ENCODE measurements around the gene DOCK9.

DOCK9 gene

DNA sequence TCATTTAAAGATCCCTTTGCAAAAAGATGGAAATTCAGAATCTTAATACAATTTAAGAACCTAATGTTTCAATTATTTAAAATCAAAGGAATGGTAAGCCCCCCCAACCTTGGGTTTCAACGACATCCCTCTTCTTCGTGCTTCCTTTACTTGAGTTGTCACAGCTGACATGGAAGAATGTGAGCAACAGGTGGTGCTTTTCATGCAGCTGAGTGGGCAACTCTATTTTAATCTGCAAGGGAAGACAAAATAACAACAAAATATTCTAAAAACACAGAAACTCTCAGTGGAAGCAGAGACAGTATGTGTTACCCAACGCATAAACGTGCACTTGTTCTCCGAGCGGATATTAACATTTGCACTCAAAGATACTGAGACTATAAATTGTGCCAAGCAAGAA is 92.3 kb downstream of the DOCK9 start:
- no peak overlapping the region for H3K4me3 ChIP-seq (ENCODE audit: control insufficient read depth, low read depth, low read length)
- DNase-seq (ENCODE audit: low read depth): no peak
- TF ChIP-seq, protein P1, sequence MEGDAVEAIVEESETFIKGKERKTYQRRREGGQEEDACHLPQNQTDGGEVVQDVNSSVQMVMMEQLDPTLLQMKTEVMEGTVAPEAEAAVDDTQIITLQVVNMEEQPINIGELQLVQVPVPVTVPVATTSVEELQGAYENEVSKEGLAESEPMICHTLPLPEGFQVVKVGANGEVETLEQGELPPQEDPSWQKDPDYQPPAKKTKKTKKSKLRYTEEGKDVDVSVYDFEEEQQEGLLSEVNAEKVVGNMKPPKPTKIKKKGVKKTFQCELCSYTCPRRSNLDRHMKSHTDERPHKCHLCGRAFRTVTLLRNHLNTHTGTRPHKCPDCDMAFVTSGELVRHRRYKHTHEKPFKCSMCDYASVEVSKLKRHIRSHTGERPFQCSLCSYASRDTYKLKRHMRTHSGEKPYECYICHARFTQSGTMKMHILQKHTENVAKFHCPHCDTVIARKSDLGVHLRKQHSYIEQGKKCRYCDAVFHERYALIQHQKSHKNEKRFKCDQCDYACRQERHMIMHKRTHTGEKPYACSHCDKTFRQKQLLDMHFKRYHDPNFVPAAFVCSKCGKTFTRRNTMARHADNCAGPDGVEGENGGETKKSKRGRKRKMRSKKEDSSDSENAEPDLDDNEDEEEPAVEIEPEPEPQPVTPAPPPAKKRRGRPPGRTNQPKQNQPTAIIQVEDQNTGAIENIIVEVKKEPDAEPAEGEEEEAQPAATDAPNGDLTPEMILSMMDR (conservative IDR thresholded peaks at IDR 0.05; ENCODE audit: control insufficient read depth, insufficient read depth, low read depth, low read length): no peak

DNA sequence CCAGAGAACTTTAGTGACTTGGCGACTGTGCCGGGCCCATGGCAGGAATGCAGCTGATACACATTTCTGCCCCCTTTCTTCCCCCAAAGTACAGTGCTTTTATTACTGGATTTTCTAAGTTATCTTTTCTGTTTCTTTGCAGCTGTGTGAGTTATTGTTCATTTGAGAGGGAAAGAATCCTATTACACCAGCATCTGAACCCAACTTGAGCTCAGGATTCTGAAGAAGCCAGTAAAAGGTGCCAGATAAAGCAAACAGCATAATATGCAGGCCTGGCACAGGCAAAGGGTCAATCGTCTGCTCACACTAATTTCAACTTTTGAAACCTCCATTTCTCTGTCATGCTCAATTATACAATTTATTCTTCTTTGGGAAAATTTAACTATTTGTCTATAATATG is 93.9 kb downstream of the DOCK9 start:
- no peak for DNase-seq (ENCODE audit: low read depth)
- no peak overlapping the region for H3K4me3 ChIP-seq (ENCODE audit: control insufficient read depth, low read depth, low read length)
- TF ChIP-seq, protein P1 (conservative IDR thresholded peaks at IDR 0.05; ENCODE audit: control insufficient read depth, insufficient read depth, low read depth, low read length): no peak

DNA sequence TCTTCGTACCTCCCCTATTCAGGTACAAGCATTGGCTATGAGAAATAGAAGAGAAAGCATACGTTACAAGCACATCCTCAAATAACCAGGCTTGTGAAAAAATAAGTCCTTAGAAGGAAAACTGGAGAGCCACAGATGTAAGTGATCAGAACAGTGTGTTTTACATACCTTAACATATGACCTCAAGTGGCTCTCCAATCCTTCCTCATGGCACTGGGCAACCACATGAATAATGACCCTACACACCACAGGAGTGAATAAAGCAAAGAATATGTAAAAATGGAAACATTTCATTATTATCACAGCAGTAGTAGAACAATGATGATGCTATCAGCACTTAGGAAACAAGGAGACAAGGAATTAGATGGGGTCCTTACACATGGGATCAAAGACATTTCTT is 96.5 kb downstream of the DOCK9 start:
- H3K4me3 ChIP-seq (ENCODE audit: control insufficient read depth, low read depth, low read length): no peak overlapping the region
- TF ChIP-seq, protein P1 (conservative IDR thresholded peaks at IDR 0.05; ENCODE audit: control insufficient read depth, insufficient read depth, low read depth, low read length): no peak
- DNase-seq (ENCODE audit: low read depth): no peak

DNA sequence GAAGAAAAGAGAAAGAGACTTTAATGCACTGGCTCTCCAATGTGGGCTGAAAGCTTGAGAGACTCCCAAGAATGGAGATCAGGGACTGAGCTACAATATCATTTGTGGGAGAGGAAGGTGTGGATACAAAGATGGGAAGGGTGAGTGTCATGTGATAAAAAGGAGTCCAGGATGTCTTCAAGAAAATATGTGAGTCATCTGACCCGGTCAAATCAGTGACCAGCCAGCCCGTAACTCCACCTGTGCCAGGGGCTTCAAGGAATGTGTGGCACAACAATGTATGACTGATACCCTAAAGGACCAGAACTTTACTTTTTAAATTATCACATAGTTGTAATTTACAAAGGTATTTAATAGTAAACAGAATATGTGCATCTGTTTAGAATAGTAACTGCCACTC is 97.2 kb downstream of the DOCK9 start:
- no peak for DNase-seq (ENCODE audit: low read depth)
- TF ChIP-seq, protein P1 (conservative IDR thresholded peaks at IDR 0.05; ENCODE audit: control insufficient read depth, insufficient read depth, low read depth, low read length): no peak

DNA sequence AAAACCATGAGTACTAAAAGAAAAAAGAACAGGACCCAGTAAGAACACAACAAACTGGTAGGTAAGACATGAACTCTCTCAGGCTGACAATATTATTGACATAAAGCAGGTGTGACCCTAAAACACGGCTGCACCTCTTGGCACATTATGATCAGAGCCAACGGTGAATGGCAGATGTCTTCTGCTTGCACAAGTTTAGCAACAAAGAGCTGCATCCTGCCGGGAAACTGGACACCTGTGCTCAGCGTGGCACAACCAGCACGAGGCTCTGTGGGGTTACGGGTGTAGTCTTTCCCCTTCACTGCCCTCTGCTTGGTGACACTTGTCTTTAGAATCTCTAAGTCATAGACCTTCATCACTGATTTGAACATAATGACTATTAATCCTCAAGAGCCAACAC is 97.9 kb downstream of the DOCK9 start:
- DNase-seq (ENCODE audit: low read depth): no peak
- TF ChIP-seq, protein P1 (conservative IDR thresholded peaks at IDR 0.05; ENCODE audit: control insufficient read depth, insufficient read depth, low read depth, low read length): no peak
- H3K4me3 ChIP-seq (ENCODE audit: control insufficient read depth, low read depth, low read length): no peak overlapping the region

More for the DNA sequence above, 97.2 kb downstream of the DOCK9 start:
- H3K4me3 ChIP-seq (ENCODE audit: control insufficient read depth, low read depth, low read length): no peak overlapping the region

DNA sequence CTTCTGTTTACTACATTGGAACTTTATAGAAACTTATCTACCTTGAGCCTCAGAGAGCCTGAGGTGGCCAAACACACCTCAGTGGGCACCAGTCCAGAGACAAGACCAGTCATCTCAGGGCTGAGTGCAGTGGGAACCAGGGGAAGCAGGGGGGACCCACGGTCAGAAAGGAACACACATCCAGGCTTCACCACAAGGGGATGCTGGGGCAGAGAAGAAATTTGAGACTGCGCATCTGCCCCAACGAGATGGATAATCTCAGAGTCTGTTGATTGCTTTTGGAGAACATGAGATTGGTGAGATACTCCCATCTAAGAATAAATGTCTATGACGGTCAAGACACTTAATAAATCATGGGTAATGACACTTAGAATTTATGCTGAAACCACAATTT is 98.7 kb downstream of the DOCK9 start:
- no peak overlapping the region for H3K4me3 ChIP-seq (ENCODE audit: control insufficient read depth, low read depth, low read length)
- DNase-seq (ENCODE audit: low read depth): no peak
- TF ChIP-seq, protein P1 (conservative IDR thresholded peaks at IDR 0.05; ENCODE audit: control insufficient read depth, insufficient read depth, low read depth, low read length): peak; percentile 12

DNA sequence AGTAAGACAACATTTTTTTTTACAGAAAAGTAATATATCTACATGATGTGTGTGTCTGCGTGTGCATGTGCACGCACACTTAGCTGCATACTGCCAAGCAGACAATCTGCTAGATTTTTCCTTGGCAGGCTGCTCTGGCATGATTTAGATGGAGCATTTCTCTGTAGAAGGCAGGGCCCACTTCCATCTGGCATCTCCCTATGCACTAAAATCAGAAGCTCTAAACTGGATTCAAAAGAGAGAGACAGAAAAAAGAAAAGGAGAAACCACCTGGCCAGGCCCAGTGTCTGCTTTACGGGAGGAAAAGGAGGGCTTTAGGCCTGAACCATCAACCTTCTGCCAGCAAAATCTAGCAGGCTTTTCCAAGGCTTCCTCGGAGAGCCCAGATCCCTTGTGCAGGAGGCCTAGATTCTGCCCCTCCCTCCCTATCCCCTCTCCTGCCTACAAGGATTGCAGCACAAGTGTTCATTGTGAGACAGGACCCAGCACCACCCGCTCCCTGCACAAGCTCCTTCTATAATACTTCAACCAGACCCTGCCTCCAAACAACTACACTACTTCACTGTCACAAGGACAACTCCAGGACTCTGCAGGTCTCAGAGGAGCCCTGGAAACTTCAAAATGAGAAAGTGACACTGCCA is 99.3 kb downstream of the DOCK9 start:
- no peak overlapping the region for H3K4me3 ChIP-seq (ENCODE audit: control insufficient read depth, low read depth, low read length)
- no peak for DNase-seq (ENCODE audit: low read depth)
- TF ChIP-seq, protein P1 (conservative IDR thresholded peaks at IDR 0.05; ENCODE audit: control insufficient read depth, insufficient read depth, low read depth, low read length): no peak

Data from fibroblast of mammary gland (primary cell).